CD14-positive monocyte (primary cell): ENCODE measurements around the gene MRPL40. TPM values are rescaled to one million over a fixed set of nuclear protein-coding genes. Genes with fewer than 3 reads are reported as not detected.

Source experiments
- DNase-seq, 3 donors: peaks; one replicate each; pipeline ENCODE4 v3.0.0-alpha.2; 2011 to 2022
- H2AFZ ChIP-seq: 2 replicates; pipeline ENCODE4 v1.6.0; 2012; ENCODE audit warnings: mild to moderate bottlenecking, low read depth, low read length, inconsistent platforms; ENCODE audit not compliant: insufficient read depth, poor library complexity, severe bottlenecking
- H3K27ac ChIP-seq, 2 donors: 1 replicate in 1 of 2; 2 replicates in 1 of 2; pipeline ENCODE4 v1.5.1; 2012 to 2013; ENCODE audit warnings: low read length in 2 of 2, control low read depth in 1 of 2, inconsistent platforms in 1 of 2, low read depth in 1 of 2, mild to moderate bottlenecking in 1 of 2
- H3K27me3 ChIP-seq, 2 donors: one replicate each; pipeline versions ENCODE4 v1.6.0 to v1.6.1; 2011 to 2013; ENCODE audit warnings: low read length in 2 of 2; ENCODE audit not compliant: control insufficient read depth in 2 of 2, insufficient read depth in 2 of 2
- H3K36me3 ChIP-seq, 2 donors: replicated peaks in 1 of 2; 1 replicate in 1 of 2; 2 replicates in 1 of 2; pipeline versions ENCODE4 v1.5.1 to v1.6.1; 2012 to 2013; ENCODE audit warnings: low read length in 2 of 2, control low read depth in 1 of 2, inconsistent platforms in 1 of 2, mild to moderate bottlenecking in 1 of 2; ENCODE audit not compliant: insufficient read depth in 2 of 2, control insufficient read depth in 1 of 2
- H3K4me1 ChIP-seq, 2 donors: 1 replicate in 1 of 2; 2 replicates in 1 of 2; pipeline versions ENCODE4 v1.5.1 to v1.6.1; 2012 to 2013; ENCODE audit warnings: low read length in 2 of 2, control low read depth in 1 of 2, inconsistent platforms in 1 of 2, mild to moderate bottlenecking in 1 of 2, moderate library complexity in 1 of 2; ENCODE audit not compliant: insufficient read depth in 2 of 2, control insufficient read depth in 1 of 2
- H3K4me2 ChIP-seq: replicated peaks from 2 replicates; pipeline ENCODE3; 2012; ENCODE audit warnings: low read length, moderate library complexity, mild to moderate bottlenecking; ENCODE audit not compliant: poor library complexity, severe bottlenecking; ENCODE audit errors: extremely low read depth
- H3K4me3 ChIP-seq, 3 experiments: fragments of 200-600 bp in 1 of 3; sonication (generic) in 1 of 3; replicated peaks in 1 of 3; 1 replicate in 2 of 3; 2 replicates in 1 of 3; pipeline ENCODE4 v1.5.1; 2011 to 2013; ENCODE audit warnings: low read length in 3 of 3, mild to moderate bottlenecking in 3 of 3, control low read depth in 2 of 3, low read depth in 2 of 3, inconsistent platforms in 1 of 3, moderate library complexity in 1 of 3
- H3K79me2 ChIP-seq: 2 replicates; pipeline ENCODE4 v1.6.0; 2012; ENCODE audit warnings: mild to moderate bottlenecking, control low read depth, inconsistent platforms, low read length, moderate library complexity; ENCODE audit not compliant: insufficient read depth
- H3K9ac ChIP-seq: 2 replicates; pipeline ENCODE4 v1.6.0; 2017; ENCODE audit warnings: low read length, mild to moderate bottlenecking; ENCODE audit not compliant: insufficient read depth, poor library complexity, severe bottlenecking
- H3K9me3 ChIP-seq, 2 donors: replicated peaks in 1 of 2; 1 replicate in 1 of 2; 2 replicates in 1 of 2; pipeline versions ENCODE4 v1.5.1 to v1.6.1; 2012 to 2013; ENCODE audit warnings: low read length in 2 of 2, control low read depth in 1 of 2; ENCODE audit not compliant: control insufficient read depth in 1 of 2, insufficient read depth in 1 of 2
- H4K20me1 ChIP-seq: 2 replicates; pipeline ENCODE4 v1.6.0; 2012; ENCODE audit warnings: mild to moderate bottlenecking, low read length, control low read depth, moderate library complexity; ENCODE audit not compliant: insufficient read depth
- H3K27ac Mint-ChIP-seq, 7 donors: one replicate each; pipeline ENCODE4 v1.8.0; 2020; ENCODE audit warnings: mild to moderate bottlenecking in 7 of 7, mixed read lengths in 7 of 7, moderate library complexity in 6 of 7, inconsistent platforms in 2 of 7
- H3K27me3 Mint-ChIP-seq, 3 donors: one replicate each; pipeline ENCODE4 v1.8.0; 2021 to 2022; ENCODE audit warnings: low read depth in 3 of 3, mild to moderate bottlenecking in 3 of 3, mixed read lengths in 3 of 3, moderate library complexity in 3 of 3, inconsistent platforms in 1 of 3
- H3K36me3 Mint-ChIP-seq, 2 donors: one replicate each; pipeline ENCODE4 v1.8.0; 2020; ENCODE audit warnings: mixed read lengths in 2 of 2, inconsistent platforms in 1 of 2, mild to moderate bottlenecking in 1 of 2
- H3K4me1 Mint-ChIP-seq: one replicate; pipeline ENCODE4 v1.8.0; 2020; ENCODE audit warnings: mild to moderate bottlenecking, mixed read lengths
- H3K4me3 Mint-ChIP-seq, 2 donors: one replicate each; pipeline ENCODE4 v1.8.0; 2020; ENCODE audit warnings: mild to moderate bottlenecking in 2 of 2, mixed read lengths in 2 of 2, moderate library complexity in 1 of 2
- H3K9me3 Mint-ChIP-seq, 7 donors: one replicate each; pipeline ENCODE4 v1.8.0; 2020 to 2022; ENCODE audit warnings: mixed read lengths in 7 of 7, mild to moderate bottlenecking in 6 of 7, moderate library complexity in 6 of 7, inconsistent platforms in 2 of 7
- CTCF ChIP-seq: fragments of 200-600 bp; IDR thresholded peaks from one replicate; pipeline ENCODE4 v1.8.0; 2022; ENCODE audit warnings: antibody characterized with exemption, mild to moderate bottlenecking
- WGBS: methylation state at CpG from one replicate; pipeline ENCODE4 v1.1.5; 2013; ENCODE audit warnings: missing lambda C conversion rate; ENCODE audit not compliant: insufficient coverage; 5-methylcytosine and 5-hydroxymethylcytosine counted together
- intact Hi-C, 2 donors: fragments of 100-400 bp; cut with micrococcal nuclease; formaldehyde crosslinking; loops; one replicate each; pipeline versions ENCODE4 v1.15.0 to v1.15.1; 2023
- polyA plus RNA-seq, 3 donors: library from polyadenylated mRNA; depleted of rRNA in 1 of 3; unstranded in 2 of 3; stranded (reverse) in 1 of 3; fragments of 300-500 nt in 2 of 3; fragments of >200 nt in 1 of 3; fragmentation: Illumina TruSeq in 2 of 3; gene quantifications; 1 replicate in 2 of 3; 2 replicates in 1 of 3; pipeline ENCODE4 v1.2.3, GENCODE V29; 2012 to 2021

Gene MRPL40
- polyA plus RNA-seq, 3 donors = 9.2 to 61.4 (median 48.4) TPM

DNA sequence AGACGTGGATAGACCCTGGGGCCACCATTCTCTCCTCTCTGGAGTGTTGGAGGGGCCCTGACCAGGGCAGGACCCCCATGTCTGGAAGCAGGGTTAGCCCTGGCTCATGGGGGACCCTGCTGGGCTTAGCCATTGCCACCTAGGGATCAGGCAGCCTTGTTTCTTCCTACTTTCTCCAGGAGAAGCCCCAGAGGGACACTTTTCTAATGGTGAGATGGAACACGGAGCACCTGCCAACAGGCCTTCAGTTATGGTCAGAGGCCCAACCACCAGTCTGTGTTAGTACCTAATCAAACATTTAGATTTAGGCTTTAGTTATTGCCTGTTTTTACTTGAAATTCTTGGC lies 17.1 kb downstream of the MRPL40 start:
- intact Hi-C loops = no loop called here
- WGBS = 75% methylated on average over 1 of the region's 2 CpGs
- no peak overlapping the region for H3K4me3 ChIP-seq
- Mint-ChIP-seq H3K36me3 (peaks cover 45 to 50% of the 10 kb centered on the region in 2 donors), H3K9me3 (peaks cover 0 to 1% (median 0%) of the 10 kb centered on the region in 7 donors), H3K27ac (peak overlapping the region in 1 of 7 donors; percentile 21), H3K4me3 (no peak overlapping the region), H3K4me1 (peaks cover 23% of the 10 kb centered on the region), H3K27me3 (no peaks in the 10 kb centered on the region)
- H3K27ac ChIP-seq = no peak overlapping the region
- no peaks in the 10 kb centered on the region for H3K9me3 ChIP-seq
- H3K4me1 ChIP-seq = peaks cover 16 to 26% of the 10 kb centered on the region in 2 donors
- no peak overlapping the region for H3K9ac ChIP-seq
- no peak for TF ChIP-seq CTCF
- H2AFZ ChIP-seq = no peak overlapping the region
- H4K20me1 ChIP-seq = peaks cover 12% of the 10 kb centered on the region
- H3K4me2 ChIP-seq = no peak overlapping the region
- H3K79me2 ChIP-seq = peaks cover 33% of the 10 kb centered on the region
- H3K36me3 ChIP-seq = peaks cover 32 to 49% of the 10 kb centered on the region in 2 donors
- H3K27me3 ChIP-seq = no peaks in the 10 kb centered on the region
- no peak for DNase-seq

- WGBS = 100% methylated on average over 2 of the region's 8 CpGs
- Histone ChIP-seq H3K4me2 (no peak overlapping the region), H3K79me2 (peaks cover 21% of the 10 kb centered on the region), H3K9me3 (no peaks in the 10 kb centered on the region), H3K4me3 (no peak overlapping the region), H3K4me1 (peaks cover 16 to 26% of the 10 kb centered on the region in 2 donors), H2AFZ (no peak overlapping the region), H3K9ac (no peak overlapping the region), H4K20me1 (peaks cover 5% of the 10 kb centered on the region), H3K36me3 (peaks cover 41 to 55% of the 10 kb centered on the region in 2 donors), H3K27me3 (no peaks in the 10 kb centered on the region), H3K27ac (no peak overlapping the region)
- intact Hi-C loops = no loop called here
- H3K27ac Mint-ChIP-seq = no peak overlapping the region
- H3K27me3 Mint-ChIP-seq = no peaks in the 10 kb centered on the region
- TF ChIP-seq CTCF = no peak
- DNase-seq = no peak
- no peak overlapping the region for H3K4me3 Mint-ChIP-seq
- peaks cover 20% of the 10 kb centered on the region for H3K4me1 Mint-ChIP-seq
- H3K9me3 Mint-ChIP-seq = peaks cover 0 to 1% (median 0%) of the 10 kb centered on the region in 7 donors
- peaks cover 48 to 52% of the 10 kb centered on the region in 2 donors for H3K36me3 Mint-ChIP-seq
Observed at GRCh38 chr22:19450363-19451175, 18.2 kb downstream of the MRPL40 start.
